Astrocyte of the cerebellum (primary cell): ENCODE results near the gene SPATA6L.

Source experiments
- DNase-seq: peaks from one replicate; pipeline ENCODE4 v3.0.0-alpha.2; 2011; ENCODE audit warnings: low read depth
- H3K4me3 ChIP-seq: 2 replicates; pipeline ENCODE4 v1.5.1; 2011; ENCODE audit warnings: mild to moderate bottlenecking, low read depth, low read length, moderate library complexity
- in situ Hi-C: cut with HindIII; loops from 2 replicates; pipeline ENCODE4 v1.10.0; 2017; ENCODE audit warnings: low sequenced_read_pairs
- TF ChIP-seq, protein P1 (sequence below): IDR thresholded peaks from 2 replicates; pipeline ENCODE4 v1.5.1; 2012; ENCODE audit warnings: low read length, low read depth, moderate library complexity, mild to moderate bottlenecking; ENCODE audit errors: missing control alignments

SPATA6L gene

DNA sequence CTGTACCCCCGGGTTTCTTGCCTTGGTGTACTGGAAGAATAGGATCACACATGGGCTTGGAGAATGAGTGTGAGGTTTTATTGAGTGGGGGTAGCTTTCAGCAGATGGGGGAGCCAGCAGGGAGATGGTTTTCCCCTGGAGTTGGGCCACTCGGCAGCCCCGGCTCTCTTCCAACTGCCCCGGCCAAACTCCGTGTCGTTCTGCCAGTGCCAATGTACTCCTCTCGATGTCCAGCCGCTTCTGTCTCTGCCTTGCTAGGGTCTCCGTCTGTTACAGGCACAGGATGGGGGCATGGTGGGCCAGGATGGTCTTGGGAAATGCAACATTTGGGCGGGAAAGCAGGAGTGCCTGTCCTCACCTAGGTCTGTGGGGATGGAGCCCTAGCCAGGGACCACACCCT is 11.7 kb downstream of the SPATA6L start:
- TF ChIP-seq, protein P1, sequence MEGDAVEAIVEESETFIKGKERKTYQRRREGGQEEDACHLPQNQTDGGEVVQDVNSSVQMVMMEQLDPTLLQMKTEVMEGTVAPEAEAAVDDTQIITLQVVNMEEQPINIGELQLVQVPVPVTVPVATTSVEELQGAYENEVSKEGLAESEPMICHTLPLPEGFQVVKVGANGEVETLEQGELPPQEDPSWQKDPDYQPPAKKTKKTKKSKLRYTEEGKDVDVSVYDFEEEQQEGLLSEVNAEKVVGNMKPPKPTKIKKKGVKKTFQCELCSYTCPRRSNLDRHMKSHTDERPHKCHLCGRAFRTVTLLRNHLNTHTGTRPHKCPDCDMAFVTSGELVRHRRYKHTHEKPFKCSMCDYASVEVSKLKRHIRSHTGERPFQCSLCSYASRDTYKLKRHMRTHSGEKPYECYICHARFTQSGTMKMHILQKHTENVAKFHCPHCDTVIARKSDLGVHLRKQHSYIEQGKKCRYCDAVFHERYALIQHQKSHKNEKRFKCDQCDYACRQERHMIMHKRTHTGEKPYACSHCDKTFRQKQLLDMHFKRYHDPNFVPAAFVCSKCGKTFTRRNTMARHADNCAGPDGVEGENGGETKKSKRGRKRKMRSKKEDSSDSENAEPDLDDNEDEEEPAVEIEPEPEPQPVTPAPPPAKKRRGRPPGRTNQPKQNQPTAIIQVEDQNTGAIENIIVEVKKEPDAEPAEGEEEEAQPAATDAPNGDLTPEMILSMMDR, result no peak
- no peak overlapping the region for H3K4me3 ChIP-seq
- in situ Hi-C loops, result no loop called here
- DNase-seq, result no peak

DNA sequence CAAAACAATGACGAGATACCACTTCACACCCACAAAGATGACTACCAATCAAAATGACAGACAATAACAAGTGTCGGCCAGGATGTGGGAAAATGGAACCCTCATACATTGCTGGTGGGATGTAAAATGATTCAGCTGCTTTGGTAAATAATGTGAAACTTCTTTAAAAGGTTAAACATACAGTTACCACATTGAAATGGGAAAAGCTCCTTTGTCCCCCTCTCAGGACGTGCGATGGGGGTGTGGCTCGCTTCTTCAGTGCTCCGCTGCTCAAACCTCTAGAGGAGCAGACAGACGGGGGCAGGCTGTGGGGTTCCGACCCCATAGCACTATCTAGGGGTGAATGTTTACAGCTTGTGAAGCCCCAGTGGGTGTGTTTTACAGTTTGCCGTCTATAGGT is 12.2 kb downstream of the SPATA6L start:
- DNase-seq, result no peak

DNA sequence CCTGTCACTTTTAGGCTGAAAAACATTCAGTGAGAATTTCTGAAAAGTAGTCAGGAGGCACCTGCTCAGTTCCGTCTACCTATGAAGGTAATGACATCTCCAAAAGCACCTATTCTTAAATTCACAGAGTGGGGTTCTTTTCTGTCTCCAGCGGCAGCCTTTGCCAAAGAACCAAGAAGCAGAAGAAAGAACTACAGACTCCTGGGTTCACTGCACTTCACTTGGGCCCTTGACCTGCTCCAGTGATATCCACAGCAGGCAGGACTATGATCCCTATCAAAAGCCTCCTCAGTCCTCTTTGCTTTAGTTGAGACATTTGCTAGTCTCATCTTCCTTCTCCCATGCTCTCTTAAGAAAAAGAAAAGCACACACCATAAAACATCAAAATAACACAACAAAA is 23.9 kb downstream of the SPATA6L start:
- no peak for DNase-seq
- H3K4me3 ChIP-seq, result no peak overlapping the region
- TF ChIP-seq, protein P1, result no peak
- in situ Hi-C loops, result loop anchor here (25.0 kb wide), 1 partner anchor 230 kb away; no protein-coding TSS in a partner anchor

More for the DNA sequence above, 12.2 kb downstream of the SPATA6L start:
- TF ChIP-seq, protein P1, result no peak
- H3K4me3 ChIP-seq, result no peak overlapping the region
- in situ Hi-C loops, result no loop called here

DNA sequence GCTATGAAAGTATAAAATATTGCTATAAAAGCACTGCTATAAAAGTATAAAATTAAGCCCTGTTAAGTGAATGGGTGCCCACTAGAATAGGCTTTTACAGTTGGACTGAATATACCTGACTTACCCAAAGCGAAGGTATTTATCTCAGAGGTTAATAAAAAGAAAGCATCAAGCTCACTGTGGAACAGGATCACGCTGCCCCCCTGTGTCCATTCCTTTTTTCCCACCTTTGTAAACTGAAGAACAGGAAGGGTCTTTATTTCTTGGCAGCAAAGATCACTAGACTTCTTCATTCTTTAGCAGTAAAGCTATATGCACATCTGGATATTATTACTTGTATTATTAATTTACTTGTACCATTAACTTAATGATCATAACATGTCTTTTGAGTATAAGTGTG is 26.3 kb downstream of the SPATA6L start:
- in situ Hi-C loops, result loop anchor here (25.0 kb wide), 1 partner anchor 228 kb away; no protein-coding TSS in a partner anchor
- TF ChIP-seq, protein P1, result peak; percentile 65
- peak; percentile 22 for DNase-seq

DNA sequence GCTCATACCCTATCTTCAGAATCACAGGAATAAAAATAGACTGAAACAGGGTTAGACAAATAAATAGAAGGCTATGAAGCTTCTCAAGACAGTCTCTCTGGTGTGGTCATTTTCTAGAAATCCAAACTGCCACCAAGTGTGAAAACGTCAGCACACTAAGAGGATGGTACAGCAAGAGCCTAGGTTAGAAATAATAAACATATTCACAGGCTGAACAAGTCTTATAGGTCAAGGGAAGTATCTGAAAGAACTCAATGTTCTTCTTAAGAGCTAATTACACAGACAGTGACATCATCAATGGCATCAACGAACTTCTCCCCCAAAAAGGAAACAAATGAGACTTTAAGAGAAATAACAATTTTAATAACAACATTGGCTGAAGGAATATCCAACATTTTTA is 26.9 kb downstream of the SPATA6L start:
- in situ Hi-C loops, result loop anchor here (25.0 kb wide), 1 partner anchor 227 kb away; no protein-coding TSS in a partner anchor
- H3K4me3 ChIP-seq, result no peak overlapping the region
- TF ChIP-seq, protein P1, result no peak

More for the DNA sequence above, 26.3 kb downstream of the SPATA6L start:
- no peak overlapping the region for H3K4me3 ChIP-seq

DNA sequence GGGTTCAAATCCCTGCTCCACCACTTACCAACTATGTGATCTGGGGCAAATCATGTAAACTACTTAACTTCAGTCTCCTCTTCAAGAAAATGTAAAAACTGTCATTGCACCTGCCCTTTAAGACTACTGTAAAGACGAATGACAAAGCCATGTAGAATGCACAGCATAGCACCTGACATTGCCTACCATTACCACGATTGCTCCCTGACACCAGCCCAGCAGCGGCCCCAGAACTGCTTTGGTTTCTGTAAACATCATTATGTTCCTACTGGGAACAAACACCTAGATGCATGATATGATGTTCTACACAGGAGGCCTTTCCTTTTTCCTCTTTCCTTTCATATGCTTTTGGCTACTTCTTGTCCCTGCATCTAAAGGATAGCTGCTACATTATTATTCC is 27.3 kb downstream of the SPATA6L start:
- no peak for DNase-seq
- TF ChIP-seq, protein P1, result no peak
- H3K4me3 ChIP-seq, result no peak overlapping the region
- in situ Hi-C loops, result loop anchor here (25.0 kb wide), 1 partner anchor 227 kb away; no protein-coding TSS in a partner anchor

More for the DNA sequence above, 26.9 kb downstream of the SPATA6L start:
- no peak for DNase-seq
